HepG2 (cell line): ENCODE results near the gene DUSP2. TPM values are rescaled to one million over a fixed set of nuclear protein-coding genes. Genes with fewer than 3 reads are reported as not detected.

ENCODE experiments used
- ATAC-seq: fragments of 200-7000 bp; cut with Tn5 transposase; 3 replicates; pipeline ENCODE4 v1.9.1; 2020; ENCODE audit warnings: mild to moderate bottlenecking, moderate library complexity
- BruUV-seq: library from RNA; stranded (reverse); fragments of 400-500 nt; replicated peaks from 2 replicates; lab custom pipeline; 2021; lab: Mats Ljungman, UMichigan
- CTCF ChIA-PET: fragments of 300-600 bp; formaldehyde crosslinking; extraction: SDS; loops from one replicate; lab custom pipeline; 2021; ENCODE audit warnings: low total read pairs, inconsistent platforms, low intra/inter-chr PET ratio; lab: Yijun Ruan, JAX
- POLR2A ChIA-PET: fragments of 350-600 bp; sonication (Branson Sonifier 250); formaldehyde crosslinking; loops from one replicate; lab custom pipeline; 2020; ENCODE audit warnings: antibody characterized with exemption, inconsistent platforms; lab: Yijun Ruan, JAX
- DNase-seq: peaks from one replicate; pipeline ENCODE4 v3.0.0-alpha.2; 2015; ENCODE audit warnings: low spot score
- FAIRE-seq: peaks from 3 replicates; lab custom pipeline; 2011; peaks lifted over from hg19 to GRCh38; lab: Jason Lieb, UNC
- H2AFZ ChIP-seq: one replicate; pipeline ENCODE4 v1.6.1; 2011; ENCODE audit warnings: low read length, inconsistent platforms
- H3K27ac ChIP-seq: fragments of 300-600 bp; 3 replicates; pipeline ENCODE4 v1.8.0; 2011; ENCODE audit warnings: mixed run types, mild to moderate bottlenecking, mixed read lengths, low read length, inconsistent platforms; ENCODE audit not compliant: insufficient read depth; ENCODE audit errors: extremely low read length
- H3K27me3 ChIP-seq, 2 experiments: fragments of 200-600 bp in 1 of 2; 2 replicates in 1 of 2; 3 replicates in 1 of 2; pipeline versions ENCODE4 v1.6.0 to v1.8.0; 2011; ENCODE audit warnings: low read length in 2 of 2, mild to moderate bottlenecking in 2 of 2, moderate library complexity in 2 of 2, inconsistent platforms in 1 of 2; ENCODE audit not compliant: insufficient read depth in 2 of 2, control insufficient read depth in 1 of 2
- H3K36me3 ChIP-seq, 2 experiments: fragments of 200-600 bp in 1 of 2; replicated peaks in 1 of 2; 2 replicates in 1 of 2; 3 replicates in 1 of 2; pipeline versions ENCODE4 v1.5.1 to v1.8.0; 2011; ENCODE audit warnings: low read length in 2 of 2, inconsistent platforms in 1 of 2; ENCODE audit not compliant: insufficient read depth in 2 of 2, control insufficient read depth in 1 of 2
- H3K4me1 ChIP-seq: 2 replicates; pipeline ENCODE4 v1.5.1; 2012; ENCODE audit warnings: low read length, inconsistent platforms; ENCODE audit not compliant: insufficient read depth
- H3K4me2 ChIP-seq: 2 replicates; pipeline ENCODE4 v1.6.0; 2011; ENCODE audit warnings: low read depth, low read length, inconsistent platforms
- H3K4me3 ChIP-seq, 3 experiments: fragments of 200-600 bp in 1 of 3; sonication (generic), shearing (Covaris generic) in 1 of 3; replicated peaks in 1 of 3; 2 replicates each; pipeline ENCODE4 v1.5.1; 2011 to 2016; ENCODE audit warnings: low read length in 3 of 3, inconsistent platforms in 2 of 3, low read depth in 2 of 3, mild to moderate bottlenecking in 2 of 3, control low read depth in 1 of 3, mixed read lengths in 1 of 3; ENCODE audit not compliant: insufficient read depth in 1 of 3
- H3K79me2 ChIP-seq: one replicate; pipeline ENCODE4 v1.6.1; 2011; ENCODE audit warnings: low read length, inconsistent platforms; ENCODE audit not compliant: insufficient read depth
- H3K9ac ChIP-seq: 2 replicates; pipeline ENCODE4 v1.6.0; 2011; ENCODE audit warnings: mild to moderate bottlenecking, low read depth, low read length, inconsistent platforms; ENCODE audit not compliant: insufficient read depth
- H3K9me3 ChIP-seq: 2 replicates; pipeline ENCODE4 v1.5.1; 2012; ENCODE audit warnings: mild to moderate bottlenecking, low read length
- H4K20me1 ChIP-seq: 2 replicates; pipeline ENCODE4 v1.6.0; 2011; ENCODE audit warnings: inconsistent platforms, mild to moderate bottlenecking, low read length, moderate library complexity; ENCODE audit not compliant: insufficient read depth
- ARNT ChIP-seq: fragments of 450-650 bp; IDR thresholded peaks from 2 replicates; pipeline ENCODE4 v1.6.1; 2017
- CCDC6 ChIP-seq: sonication (generic); formaldehyde crosslinking; IDR thresholded peaks from 2 replicates; pipeline ENCODE4 v1.8.1; 2022; ENCODE audit warnings: mild to moderate bottlenecking, missing genetic modification reagents, moderate library complexity
- EED ChIP-seq: sonication (generic); formaldehyde crosslinking; IDR thresholded peaks from 2 replicates; pipeline ENCODE4 v1.5.0; 2020; ENCODE audit warnings: mild to moderate bottlenecking, missing genetic modification reagents
- MYC ChIP-seq: sonication (generic); formaldehyde crosslinking; IDR thresholded peaks from 2 replicates; pipeline ENCODE4 v1.9.0; 2021; ENCODE audit warnings: missing genetic modification reagents, borderline replicate concordance
- PHF5A ChIP-seq: IDR thresholded peaks from one replicate; pipeline ENCODE4 v1.6.1; 2018; ENCODE audit warnings: low read depth, missing genetic modification reagents; ENCODE audit not compliant: unreplicated experiment
- RBM39 ChIP-seq: fragments of 200-400 bp; formaldehyde crosslinking; IDR thresholded peaks from one replicate; pipeline ENCODE4 v1.6.1; 2018; ENCODE audit warnings: antibody characterized with exemption, mild to moderate bottlenecking, low read depth, low read length; ENCODE audit not compliant: poor library complexity, severe bottlenecking
- THAP9 ChIP-seq: sonication (generic); formaldehyde crosslinking; IDR thresholded peaks from 2 replicates; pipeline ENCODE4; 2020; ENCODE audit warnings: missing genetic modification reagents, mild to moderate bottlenecking, borderline replicate concordance
- ZBTB7A ChIP-seq: sonication (generic); formaldehyde crosslinking; IDR thresholded peaks from 2 replicates; pipeline ENCODE4 v1.8.0; 2022; ENCODE audit warnings: mild to moderate bottlenecking, missing genetic modification reagents
- ZNF24 ChIP-seq: fragments of 450-650 bp; IDR thresholded peaks from 2 replicates; pipeline ENCODE4 v1.6.1; 2017; ENCODE audit warnings: antibody characterized with exemption, mild to moderate bottlenecking
- ZNF34 ChIP-seq: sonication (generic); formaldehyde crosslinking; IDR thresholded peaks from 2 replicates; pipeline ENCODE4 v1.4.0; 2020; ENCODE audit warnings: mild to moderate bottlenecking, missing genetic modification reagents, borderline replicate concordance
- ZNF615 ChIP-seq: sonication (generic); formaldehyde crosslinking; IDR thresholded peaks from 2 replicates; pipeline ENCODE4 v1.5.0; 2020; ENCODE audit warnings: mild to moderate bottlenecking, missing genetic modification reagents, borderline replicate concordance
- WGBS: methylation state at CpG from one replicate; pipeline ENCODE4 v1.1.6; 2017; ENCODE audit warnings: low lambda C conversion rate; 5-methylcytosine and 5-hydroxymethylcytosine counted together
- in situ Hi-C: cut with HindIII; loops from 2 replicates; pipeline ENCODE4 v1.10.0; 2017; ENCODE audit warnings: low pct_unique_long_range_greater_than_20kb; ENCODE audit not compliant: extremely low pct_ligation_motif_present
- intact Hi-C: fragments of 100-400 bp; cut with micrococcal nuclease; formaldehyde crosslinking; loops from one replicate; pipeline ENCODE4 v1.10.0; 2022; ENCODE audit not compliant: unreplicated experiment
- polyA plus RNA-seq, 8 experiments: library from polyadenylated mRNA; depleted of rRNA in 3 of 8; stranded (reverse) in 7 of 8; unstranded in 1 of 8; fragments of >200 nt; fragmentation: Illumina TruSeq in 4 of 8; extraction: Trizol in 4 of 8; gene quantifications; 2 replicates each; pipeline versions ENCODE4 v1.2.1 to v1.2.3, GENCODE V29; 2011 to 2016; ENCODE audit warnings: low read depth in 4 of 8, missing spikeins in 1 of 8, mixed read lengths in 1 of 8; ENCODE audit not compliant: insufficient read depth in 1 of 8
- total RNA-seq, 5 experiments: library from RNA; depleted of rRNA; stranded (reverse); fragments of >200 nt; fragmentation: Illumina TruSeq; extraction: Trizol; gene quantifications; 2 replicates each; pipeline ENCODE4 v1.2.3, GENCODE V29; 2016; ENCODE audit warnings: low read depth in 1 of 5
- TF ChIP-seq, protein P1 (sequence below): sonication (generic); formaldehyde crosslinking; IDR thresholded peaks from 2 replicates; pipeline ENCODE4 v1.4.0; 2020; ENCODE audit warnings: mild to moderate bottlenecking, missing genetic modification reagents

DUSP2 gene
- total and polyA plus RNA-seq, 2 of the 13 experiments (the other 11 are each of a cell fraction or from before 2014, with no cell fraction given): not detected

- Histone ChIP-seq H4K20me1 (no peaks in the 10 kb centered on the region), H2AFZ (no peak overlapping the region), H3K9me3 (no peaks in the 10 kb centered on the region), H3K27ac (no peak overlapping the region), H3K4me2 (no peak overlapping the region), H3K4me3 (no peak overlapping the region), H3K27me3 (peaks cover 29 to 73% of the 10 kb centered on the region in 2 experiments), H3K4me1 (no peaks in the 10 kb centered on the region), H3K9ac (no peak overlapping the region), H3K36me3 (no peaks in the 10 kb centered on the region), H3K79me2 (no peaks in the 10 kb centered on the region)
- ATAC-seq: no peak
- WGBS: 33% methylated on average over 2 of the region's 5 CpGs
- no peak for DNase-seq
- FAIRE-seq: no peak
- intact Hi-C loops: no loop called here
- in situ Hi-C loops: loop anchor here (25.0 kb wide), 1 partner anchor 377 kb away; the partner anchor contains the start of gene NEURL3
- no peak for TF ChIP-seq CCDC6
- TF ChIP-seq, protein P1, sequence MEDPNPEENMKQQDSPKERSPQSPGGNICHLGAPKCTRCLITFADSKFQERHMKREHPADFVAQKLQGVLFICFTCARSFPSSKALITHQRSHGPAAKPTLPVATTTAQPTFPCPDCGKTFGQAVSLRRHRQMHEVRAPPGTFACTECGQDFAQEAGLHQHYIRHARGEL (CRISPR knock-in tag): no peak
- no peak for TF ChIP-seq ARNT
- no peak for TF ChIP-seq ZNF34 (CRISPR knock-in tag)
- TF ChIP-seq PHF5A (CRISPR knock-in tag): no peak
- TF ChIP-seq RBM39: no peak
- TF ChIP-seq ZBTB7A (CRISPR knock-in tag): no peak
- no peak for TF ChIP-seq MYC (CRISPR knock-in tag)
- ChIA-PET POLR2A (no interaction called here), CTCF (interaction anchor here (0.6 kb wide), 1 partner anchor 143 kb away, joined by 3 read pairs; no protein-coding TSS in a partner anchor)
- no TSS peak for BruUV-seq
These were observed 9.6 kb downstream of the DUSP2 start for GRCh38 chr2:96135621-96136020.

GRCh38 chr2:96135171-96135570, 10.1 kb downstream of the DUSP2 start:
- Histone ChIP-seq H3K9ac (no peak overlapping the region), H3K9me3 (no peaks in the 10 kb centered on the region), H3K79me2 (no peaks in the 10 kb centered on the region), H3K27me3 (peaks cover 29 to 78% of the 10 kb centered on the region in 2 experiments), H3K36me3 (no peaks in the 10 kb centered on the region), H3K4me1 (no peaks in the 10 kb centered on the region), H3K4me3 (no peak overlapping the region), H4K20me1 (no peaks in the 10 kb centered on the region), H3K27ac (no peak overlapping the region), H3K4me2 (no peak overlapping the region), H2AFZ (no peak overlapping the region)
- ChIA-PET CTCF (no interaction called here), POLR2A (no interaction called here)
- intact Hi-C loops: no loop called here
- no TSS peak for BruUV-seq
- no peak for ATAC-seq
- no peak for DNase-seq
- in situ Hi-C loops: loop anchor here (25.0 kb wide), 1 partner anchor 377 kb away; the partner anchor contains the start of gene NEURL3
- 20% methylated on average over 9 of the region's 9 CpGs for WGBS
- no peak for FAIRE-seq
- TF ChIP-seq EED (CRISPR knock-in tag) (no peak), ZNF24 (no peak), ZNF615 (no peak), THAP9 (CRISPR knock-in tag) (no peak)
